Activated T-helper 2 cell treated with anti-CD3 and anti-CD28 coated beads, Interferon-gamma antibody, Interleukin-2, Interleukin-4, amounts not matched to agents 10 μg/mL and 5 μg/mL and 100 μg/mL, durations not matched to agents 14 hours and 24 hours and 36 hours (primary cell): ENCODE data around the gene PPFIBP2. TPM values are rescaled to one million over a fixed set of nuclear protein-coding genes. Genes with fewer than 3 reads are reported as not detected.

ENCODE experiments used
- DNase-seq: peaks from one replicate; pipeline ENCODE4 v3.0.0; 2021; ENCODE audit warnings: low spot score
- H3K27ac Mint-ChIP-seq: one replicate; pipeline ENCODE4 v1.8.0; 2021; ENCODE audit warnings: mixed read lengths
- H3K27me3 Mint-ChIP-seq: one replicate; pipeline ENCODE4 v1.8.0; 2021; ENCODE audit warnings: low read depth, mixed read lengths
- H3K36me3 Mint-ChIP-seq: one replicate; pipeline ENCODE4 v1.8.0; 2021; ENCODE audit warnings: low read depth, mixed read lengths
- H3K4me1 Mint-ChIP-seq: one replicate; pipeline ENCODE4 v1.8.0; 2021; ENCODE audit warnings: low read depth, mixed read lengths
- H3K4me3 Mint-ChIP-seq: one replicate; pipeline ENCODE4 v1.8.0; 2021; ENCODE audit warnings: low read depth, mild to moderate bottlenecking, moderate library complexity, mixed read lengths
- H3K9me3 Mint-ChIP-seq: one replicate; pipeline ENCODE4 v1.8.0; 2021; ENCODE audit warnings: mixed read lengths
- intact Hi-C: fragments of 100-400 bp; cut with micrococcal nuclease; formaldehyde crosslinking; loops from one replicate; pipeline ENCODE4 v1.15.1; 2023
- total RNA-seq: library from RNA; stranded (reverse); gene quantifications from 2 replicates; pipeline ENCODE4 v1.2.3, GENCODE V29; 2022

PPFIBP2 gene
- total RNA-seq, 1 donor from 2014 or later, result 1.1 TPM

DNA sequence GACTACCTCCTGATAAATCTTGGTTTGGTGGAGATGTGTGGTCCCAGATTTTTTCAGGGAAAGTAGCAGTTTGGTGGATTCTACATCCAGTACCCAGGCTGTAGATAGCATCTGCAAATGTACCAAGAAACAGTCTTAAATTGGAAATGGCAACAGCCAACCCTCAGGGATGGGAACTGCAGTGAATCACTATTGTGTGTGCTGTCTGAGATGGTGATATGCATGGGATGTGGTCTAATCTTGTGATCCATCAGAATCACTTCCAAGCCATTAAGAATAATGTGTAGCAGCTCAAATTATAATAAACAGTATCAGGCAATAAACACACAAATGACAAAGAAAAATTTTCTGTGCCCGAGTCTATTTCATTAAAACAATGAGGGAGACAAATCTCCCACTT is 25.1 kb upstream of the PPFIBP2 start:
- Mint-ChIP-seq H3K27ac (no peak overlapping the region), H3K4me3 (no peak overlapping the region), H3K36me3 (no peaks in the 10 kb centered on the region), H3K27me3 (no peaks in the 10 kb centered on the region), H3K4me1 (no peaks in the 10 kb centered on the region), H3K9me3 (no peaks in the 10 kb centered on the region)
- intact Hi-C loops, result no loop called here
- DNase-seq, result no peak

DNA sequence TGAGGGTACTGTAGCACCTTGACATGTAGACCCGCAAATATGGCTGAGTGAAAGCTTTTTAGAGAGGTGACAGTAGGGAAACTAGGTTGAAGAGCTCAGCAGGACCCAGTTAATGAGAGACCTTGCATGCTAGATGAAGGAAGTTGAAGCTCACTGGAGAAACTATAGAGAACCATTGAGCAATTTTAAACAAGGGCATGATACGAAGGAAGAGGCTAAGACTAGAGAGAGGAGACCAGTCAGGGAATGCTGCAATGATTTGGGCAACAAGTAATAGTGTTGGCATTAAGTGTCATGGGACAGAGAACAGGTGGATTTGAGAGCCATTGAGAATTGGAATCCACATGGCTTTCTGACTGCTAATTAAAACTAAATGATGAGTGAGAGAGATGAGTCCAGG is 24.4 kb upstream of the PPFIBP2 start:
- no peak overlapping the region for H3K27ac Mint-ChIP-seq
- no peaks in the 10 kb centered on the region for H3K27me3 Mint-ChIP-seq
- no peaks in the 10 kb centered on the region for H3K9me3 Mint-ChIP-seq
- H3K36me3 Mint-ChIP-seq, result no peaks in the 10 kb centered on the region
- DNase-seq, result no peak
- H3K4me3 Mint-ChIP-seq, result no peak overlapping the region
- intact Hi-C loops, result no loop called here
- no peaks in the 10 kb centered on the region for H3K4me1 Mint-ChIP-seq

DNA sequence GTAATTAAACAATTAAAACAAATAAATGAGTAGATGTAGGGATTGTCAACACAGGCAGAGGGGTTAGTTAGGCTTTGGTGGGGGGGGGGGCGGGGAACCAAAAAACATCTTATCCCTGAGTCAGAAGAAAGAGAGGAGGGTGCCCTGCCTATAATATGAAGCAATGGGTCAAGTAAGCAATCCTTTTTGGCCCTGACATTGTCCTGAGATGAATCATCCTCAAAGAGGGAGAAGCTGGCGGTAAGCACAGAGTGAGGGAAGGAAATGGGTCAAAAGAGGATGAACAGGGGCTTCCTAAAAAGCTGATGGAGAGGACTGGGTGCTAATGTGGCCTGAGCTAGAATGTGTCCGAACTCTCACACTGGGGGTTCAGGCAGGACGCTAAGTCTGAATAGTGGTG is 23.7 kb upstream of the PPFIBP2 start:
- no peak overlapping the region for H3K4me3 Mint-ChIP-seq

DNA sequence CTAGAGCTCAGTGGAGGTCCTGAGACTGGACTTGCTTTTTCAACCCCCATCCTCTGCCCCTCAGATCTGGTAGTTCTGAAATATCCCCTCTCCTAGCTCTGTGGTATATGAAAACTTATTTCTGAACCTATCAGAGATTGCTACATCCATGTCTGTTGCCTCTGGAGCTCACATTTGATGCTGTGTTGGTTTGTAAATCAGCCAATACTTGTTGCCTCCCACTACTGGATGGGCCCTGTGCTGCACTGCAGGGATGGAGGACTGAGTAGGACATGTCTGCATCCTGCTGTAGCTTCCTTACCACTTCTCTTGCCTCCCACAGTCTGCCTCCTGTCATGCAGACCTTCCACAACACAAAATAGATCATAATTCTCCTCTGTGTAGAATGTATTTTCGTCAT is 23.3 kb upstream of the PPFIBP2 start:
- DNase-seq, result no peak
- intact Hi-C loops, result no loop called here

More for the DNA sequence above, 23.7 kb upstream of the PPFIBP2 start:
- Mint-ChIP-seq H3K4me1 (no peaks in the 10 kb centered on the region), H3K9me3 (no peaks in the 10 kb centered on the region), H3K36me3 (no peaks in the 10 kb centered on the region), H3K27me3 (no peaks in the 10 kb centered on the region), H3K27ac (no peak overlapping the region)
- intact Hi-C loops, result no loop called here
- no peak for DNase-seq

DNA sequence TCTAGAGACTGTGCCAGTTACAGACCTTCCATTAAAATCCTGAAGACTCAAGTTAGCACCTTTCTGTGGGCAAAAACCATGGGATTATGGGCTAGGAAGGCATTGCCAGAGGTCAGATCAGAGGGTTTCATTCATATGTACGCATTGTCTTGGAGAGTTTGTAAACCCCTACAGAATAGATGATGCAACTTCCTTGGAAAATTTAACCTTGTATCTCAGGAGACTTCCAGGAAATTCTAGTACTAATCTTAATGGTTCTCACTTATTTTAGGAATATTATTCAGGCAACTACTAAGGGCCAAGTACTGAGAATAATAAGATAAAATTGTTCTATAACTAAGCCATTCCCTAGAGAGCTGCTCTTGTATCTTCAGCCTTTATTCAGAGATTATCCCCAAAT is 21.5 kb upstream of the PPFIBP2 start:
- Mint-ChIP-seq H3K9me3 (no peaks in the 10 kb centered on the region), H3K4me3 (no peak overlapping the region), H3K36me3 (no peaks in the 10 kb centered on the region), H3K27me3 (no peaks in the 10 kb centered on the region), H3K4me1 (peaks cover 6% of the 10 kb centered on the region), H3K27ac (no peak overlapping the region)
- no peak for DNase-seq
- intact Hi-C loops, result no loop called here

More for the DNA sequence above, 23.3 kb upstream of the PPFIBP2 start:
- H3K27ac Mint-ChIP-seq, result no peak overlapping the region
- H3K36me3 Mint-ChIP-seq, result no peaks in the 10 kb centered on the region
- no peaks in the 10 kb centered on the region for H3K9me3 Mint-ChIP-seq
- H3K27me3 Mint-ChIP-seq, result no peaks in the 10 kb centered on the region
- H3K4me1 Mint-ChIP-seq, result no peaks in the 10 kb centered on the region
- no peak overlapping the region for H3K4me3 Mint-ChIP-seq

DNA sequence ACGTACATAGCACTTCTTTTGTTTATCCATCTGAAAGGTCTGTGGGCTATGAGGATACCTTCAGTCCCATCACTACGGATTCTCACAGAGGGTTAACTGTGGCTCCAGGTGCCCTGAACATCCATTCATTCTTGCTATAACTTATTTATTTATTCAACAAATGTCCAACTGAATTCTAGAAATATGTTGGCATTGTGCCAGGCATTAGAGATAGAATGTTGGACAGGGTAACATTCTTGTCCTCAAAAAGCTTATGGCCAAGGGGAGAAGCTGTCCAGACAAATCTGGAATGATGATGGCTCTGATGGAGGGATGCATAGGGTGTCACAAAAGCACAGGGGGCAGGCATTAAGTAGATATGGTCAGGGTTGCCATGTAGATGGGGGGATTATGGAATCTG is 20.1 kb upstream of the PPFIBP2 start:
- no peak overlapping the region for H3K4me3 Mint-ChIP-seq
- no peak overlapping the region for H3K27ac Mint-ChIP-seq
- H3K9me3 Mint-ChIP-seq, result no peaks in the 10 kb centered on the region
- H3K36me3 Mint-ChIP-seq, result no peaks in the 10 kb centered on the region
- H3K4me1 Mint-ChIP-seq, result peaks cover 6% of the 10 kb centered on the region
- intact Hi-C loops, result no loop called here
- no peak for DNase-seq
- H3K27me3 Mint-ChIP-seq, result peaks cover 2% of the 10 kb centered on the region

DNA sequence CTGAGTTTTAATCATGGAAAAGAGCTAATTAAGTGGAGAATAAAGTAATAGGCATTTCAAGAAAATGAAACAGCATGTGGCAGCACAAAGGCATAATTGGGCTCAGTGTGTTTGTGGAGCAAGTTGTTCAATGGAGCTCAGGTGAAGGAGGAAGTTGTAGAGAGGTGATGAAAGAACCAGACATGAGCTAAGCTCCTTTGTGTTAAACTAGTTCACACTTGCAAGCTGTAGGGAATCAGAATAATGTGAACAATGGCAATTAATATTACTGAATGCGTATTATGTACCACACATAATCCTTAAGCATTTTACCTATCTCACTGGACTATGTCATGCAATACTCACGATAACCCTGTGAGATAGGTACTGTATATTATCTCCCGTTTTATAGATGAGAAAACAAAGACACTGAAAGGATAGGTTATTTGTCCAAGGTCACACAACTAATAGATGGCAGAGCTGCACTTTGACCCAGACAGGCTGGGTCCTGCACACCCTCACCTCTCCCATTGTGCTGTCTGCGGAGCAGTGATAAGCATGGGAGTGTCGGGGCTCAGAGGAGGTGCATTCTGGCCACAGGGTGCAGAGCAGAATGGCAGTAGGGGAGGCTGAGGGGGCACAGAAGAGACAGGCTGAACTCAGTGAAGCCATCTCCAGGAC is 19.6 kb upstream of the PPFIBP2 start:
- Mint-ChIP-seq H3K9me3 (no peaks in the 10 kb centered on the region), H3K27ac (no peak overlapping the region), H3K36me3 (no peaks in the 10 kb centered on the region), H3K4me3 (no peak overlapping the region), H3K27me3 (peaks cover 2% of the 10 kb centered on the region), H3K4me1 (peaks cover 6% of the 10 kb centered on the region)
- intact Hi-C loops, result no loop called here
- no peak for DNase-seq

DNA sequence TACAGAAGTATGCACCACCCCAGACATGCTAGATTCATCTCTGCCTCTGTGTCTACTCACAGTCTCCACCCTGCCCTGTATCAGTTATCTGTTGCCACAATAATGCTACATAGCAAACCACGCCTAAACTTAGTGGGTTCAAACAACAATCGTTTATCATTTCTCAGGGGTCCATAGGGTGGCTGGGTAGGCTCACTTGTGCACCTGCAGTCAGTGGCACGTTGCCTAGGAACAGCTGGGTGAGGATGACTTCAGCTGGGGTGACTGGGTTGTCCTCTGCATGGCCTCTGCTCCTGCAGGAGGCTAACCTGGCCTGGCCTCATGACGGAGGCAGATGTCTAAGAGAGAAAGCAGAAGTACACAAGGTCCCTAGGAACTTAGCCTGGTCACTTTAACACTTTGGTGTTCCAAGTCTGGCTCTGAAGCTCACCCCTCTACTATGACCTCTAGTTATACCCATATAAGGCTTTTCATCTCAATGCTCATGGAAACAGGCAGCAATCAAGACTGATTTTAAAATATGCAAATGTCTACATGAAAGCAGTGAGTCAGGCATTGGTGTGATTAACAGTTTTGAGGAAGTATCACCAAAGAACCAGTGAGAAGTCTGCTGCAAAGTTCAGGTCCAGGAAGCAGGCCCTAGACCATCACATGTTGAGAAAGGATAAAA is 17.8 kb upstream of the PPFIBP2 start:
- Mint-ChIP-seq H3K27ac (no peak overlapping the region), H3K4me3 (no peak overlapping the region), H3K9me3 (no peaks in the 10 kb centered on the region), H3K27me3 (peaks cover 2% of the 10 kb centered on the region), H3K36me3 (no peaks in the 10 kb centered on the region), H3K4me1 (peaks cover 6% of the 10 kb centered on the region)
- intact Hi-C loops, result no loop called here
- no peak for DNase-seq

DNA sequence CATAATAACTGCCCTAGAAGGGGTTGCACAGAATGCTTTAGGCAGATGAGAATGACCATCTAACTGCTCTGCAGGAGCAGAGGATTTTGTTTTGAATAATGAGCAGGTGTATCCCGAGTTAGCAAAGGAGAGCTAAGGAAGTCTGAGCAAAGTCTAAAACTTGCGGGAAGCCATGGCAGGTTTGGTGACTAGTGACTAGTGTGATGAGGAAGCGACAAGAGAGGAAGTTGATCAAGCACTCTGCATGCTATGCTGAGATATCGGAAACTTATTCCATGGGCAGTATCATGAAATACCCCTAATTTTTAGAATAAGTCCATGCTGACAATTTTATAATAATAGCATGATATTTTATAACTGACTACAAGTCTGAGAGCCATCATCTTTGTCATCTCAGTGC is 15.6 kb upstream of the PPFIBP2 start:
- intact Hi-C loops, result no loop called here
- H3K4me3 Mint-ChIP-seq, result no peak overlapping the region
- no peak for DNase-seq
- H3K27ac Mint-ChIP-seq, result no peak overlapping the region
- no peaks in the 10 kb centered on the region for H3K9me3 Mint-ChIP-seq
- peaks cover 2% of the 10 kb centered on the region for H3K27me3 Mint-ChIP-seq
- peaks cover 6% of the 10 kb centered on the region for H3K4me1 Mint-ChIP-seq
- no peaks in the 10 kb centered on the region for H3K36me3 Mint-ChIP-seq

DNA sequence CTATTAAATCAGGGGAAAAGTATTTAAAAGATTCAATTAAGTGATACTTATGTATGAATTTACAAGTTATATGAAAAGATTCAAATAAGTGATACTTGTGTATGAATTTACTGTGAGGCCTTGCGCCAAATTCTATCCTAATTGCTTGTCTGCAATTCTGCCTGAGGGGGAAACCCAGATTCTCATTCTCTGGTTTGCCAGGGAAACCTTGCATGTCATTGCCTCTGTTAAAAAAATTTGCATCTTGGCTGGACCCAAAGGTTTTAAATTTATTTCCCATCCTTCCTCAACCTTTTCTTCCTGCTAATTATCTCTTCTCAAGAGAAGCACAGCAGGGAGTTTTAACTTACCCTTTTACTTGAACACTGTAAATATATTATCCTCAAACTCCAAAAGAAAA is 14.7 kb upstream of the PPFIBP2 start:
- no peak for DNase-seq
- Mint-ChIP-seq H3K4me1 (peaks cover 6% of the 10 kb centered on the region), H3K27ac (no peak overlapping the region), H3K9me3 (no peaks in the 10 kb centered on the region), H3K36me3 (no peaks in the 10 kb centered on the region), H3K27me3 (peaks cover 2% of the 10 kb centered on the region), H3K4me3 (no peak overlapping the region)
- intact Hi-C loops, result no loop called here

DNA sequence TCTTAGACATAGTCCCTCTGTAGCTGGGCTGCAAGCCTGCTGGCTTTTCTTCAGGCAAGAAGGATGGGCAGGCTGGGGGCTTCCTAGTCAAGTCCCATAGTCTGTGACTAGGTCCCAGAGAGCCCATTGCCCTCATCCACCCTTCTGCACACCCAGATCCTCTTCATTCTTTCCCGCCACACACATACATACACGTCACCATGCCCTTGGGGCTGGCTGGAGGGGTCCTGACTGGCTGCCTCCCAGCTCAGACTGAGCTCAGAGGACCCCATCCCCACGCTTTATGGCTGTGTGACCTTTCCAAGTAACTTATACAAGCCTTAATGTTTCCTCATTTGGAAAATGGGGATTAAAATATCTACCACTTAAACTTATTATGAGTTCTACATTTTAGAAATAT is 13.5 kb upstream of the PPFIBP2 start:
- Mint-ChIP-seq H3K36me3 (no peaks in the 10 kb centered on the region), H3K27ac (no peak overlapping the region), H3K9me3 (no peaks in the 10 kb centered on the region), H3K4me1 (peaks cover 6% of the 10 kb centered on the region), H3K4me3 (no peak overlapping the region), H3K27me3 (peaks cover 2% of the 10 kb centered on the region)
- intact Hi-C loops, result no loop called here
- DNase-seq, result no peak

DNA sequence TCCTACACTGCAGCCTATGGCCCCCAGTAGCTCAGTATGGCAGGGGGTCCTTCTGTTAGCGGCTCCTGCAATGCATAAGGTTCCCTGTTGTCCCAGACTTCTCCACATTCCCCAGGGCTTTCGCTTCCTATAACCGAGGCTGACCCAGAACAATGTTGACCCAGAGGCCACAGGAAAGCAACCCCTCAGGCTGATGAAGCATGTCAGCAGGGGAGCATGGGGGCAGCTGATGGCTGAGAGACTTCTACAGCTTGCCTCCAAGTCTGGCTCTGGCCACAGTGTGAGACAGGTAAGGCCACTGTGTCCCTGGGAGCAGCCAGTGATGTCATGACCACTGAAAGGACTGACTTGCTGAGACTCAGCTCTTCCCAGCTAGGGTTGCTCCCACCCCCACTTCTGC is 12.5 kb upstream of the PPFIBP2 start:
- H3K4me3 Mint-ChIP-seq, result no peak overlapping the region
- intact Hi-C loops, result no loop called here
- no peak overlapping the region for H3K27ac Mint-ChIP-seq
- H3K36me3 Mint-ChIP-seq, result no peaks in the 10 kb centered on the region
- peaks cover 2% of the 10 kb centered on the region for H3K27me3 Mint-ChIP-seq
- peaks cover 3% of the 10 kb centered on the region for H3K4me1 Mint-ChIP-seq
- DNase-seq, result no peak
- H3K9me3 Mint-ChIP-seq, result no peaks in the 10 kb centered on the region

DNA sequence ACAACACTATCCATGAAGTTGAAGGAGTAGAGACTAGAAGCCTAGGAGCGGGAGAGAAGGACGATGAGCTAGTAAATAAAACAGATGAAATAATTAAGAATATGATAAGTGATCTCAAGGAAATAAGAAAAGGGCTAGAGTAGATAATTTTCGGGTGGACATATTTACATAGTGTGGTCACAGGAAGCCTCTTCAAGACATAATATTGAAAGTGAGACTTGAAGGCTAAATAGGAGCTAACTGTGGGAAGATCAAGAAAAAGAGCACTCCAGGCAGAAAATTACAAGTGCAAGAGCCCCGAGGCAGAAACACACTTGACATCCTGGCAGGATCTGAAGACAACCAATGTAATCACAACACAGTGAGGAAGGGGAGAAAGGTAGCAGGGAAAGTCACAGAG is 11.9 kb upstream of the PPFIBP2 start:
- intact Hi-C loops, result no loop called here
- no peak overlapping the region for H3K4me3 Mint-ChIP-seq
- no peak overlapping the region for H3K27ac Mint-ChIP-seq
- no peaks in the 10 kb centered on the region for H3K9me3 Mint-ChIP-seq
- H3K4me1 Mint-ChIP-seq, result no peaks in the 10 kb centered on the region
- DNase-seq, result no peak
- H3K27me3 Mint-ChIP-seq, result peaks cover 8% of the 10 kb centered on the region
- no peaks in the 10 kb centered on the region for H3K36me3 Mint-ChIP-seq
